Anterior cingulate cortex (tissue), 58 donors: ENCODE data around the gene PKIG.
"Not testable (repeated sequence)": the region's sequence is repeated elsewhere in the genome, so short reads cannot be mapped to it uniquely, and the experiment has no call there.

Experiments
- DNase-seq, 58 donors: peaks; one replicate each; lab custom pipeline; 2025; lab: John Stamatoyannopoulos, UW

Gene PKIG

GRCh38 chr20:44653546-44653945, 71.2 kb downstream of the PKIG start:
- no peak for DNase-seq

GRCh38 chr20:44654210-44654609, 71.8 kb downstream of the PKIG start:
- DNase-seq: not testable (repeated sequence)

GRCh38 chr20:44656448-44656847, 74.1 kb downstream of the PKIG start:
- no peak for DNase-seq

- DNase-seq: no peak
Observed at GRCh38 chr20:44657875-44658274, 75.5 kb downstream of the PKIG start.

GRCh38 chr20:44658810-44659209, 76.4 kb downstream of the PKIG start:
- no peak for DNase-seq

GRCh38 chr20:44659931-44660330, 77.6 kb downstream of the PKIG start:
- no peak for DNase-seq

- DNase-seq: no peak
Observed at GRCh38 chr20:44660581-44660980, 78.2 kb downstream of the PKIG start.

GRCh38 chr20:44662261-44662660, 79.9 kb downstream of the PKIG start:
- no peak for DNase-seq

GRCh38 chr20:44664131-44664530, 81.8 kb downstream of the PKIG start:
- no peak for DNase-seq

GRCh38 chr20:44666066-44666465, 83.7 kb downstream of the PKIG start:
- DNase-seq: no peak
